GM21619 (cell line): ENCODE measurements around the gene MTA1.

Experiments
- ATAC-seq: cut with Tn5 transposase; IDR thresholded peaks from one replicate; pipeline ENCODE4 v1.9.1; 2021; ENCODE audit not compliant: unreplicated experiment

MTA1 gene

GRCh38 chr14:105442125-105442524, 22.5 kb downstream of the MTA1 start:
- ATAC-seq: no peak

DNA sequence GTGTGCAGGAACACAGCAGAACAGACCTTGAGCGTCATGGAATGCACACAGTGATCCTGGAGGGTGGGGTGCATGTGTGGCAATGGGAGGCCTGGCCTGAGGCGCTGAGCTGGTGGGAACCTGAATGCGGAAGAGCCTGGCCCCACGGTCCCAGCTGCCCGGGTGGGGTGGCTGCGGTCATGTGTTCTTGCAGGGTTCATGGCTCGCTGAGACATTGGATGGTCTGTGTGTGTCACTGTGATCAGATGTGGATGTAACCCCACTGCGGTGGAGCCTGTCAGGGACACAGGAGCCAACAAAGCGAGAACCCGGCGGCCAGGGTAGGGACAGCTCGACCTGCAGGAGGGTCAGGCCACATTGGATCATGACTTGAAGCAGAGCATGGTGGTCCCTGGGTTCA, 23.2 kb downstream of the MTA1 start:
- ATAC-seq: no peak

- no peak for ATAC-seq
Measured at GRCh38 chr14:105444859-105445258, 25.2 kb downstream of the MTA1 start.

GRCh38 chr14:105445290-105445689, 25.7 kb downstream of the MTA1 start:
- ATAC-seq: no peak

GRCh38 chr14:105445901-105446845, 26.5 kb downstream of the MTA1 start:
- no peak for ATAC-seq

DNA sequence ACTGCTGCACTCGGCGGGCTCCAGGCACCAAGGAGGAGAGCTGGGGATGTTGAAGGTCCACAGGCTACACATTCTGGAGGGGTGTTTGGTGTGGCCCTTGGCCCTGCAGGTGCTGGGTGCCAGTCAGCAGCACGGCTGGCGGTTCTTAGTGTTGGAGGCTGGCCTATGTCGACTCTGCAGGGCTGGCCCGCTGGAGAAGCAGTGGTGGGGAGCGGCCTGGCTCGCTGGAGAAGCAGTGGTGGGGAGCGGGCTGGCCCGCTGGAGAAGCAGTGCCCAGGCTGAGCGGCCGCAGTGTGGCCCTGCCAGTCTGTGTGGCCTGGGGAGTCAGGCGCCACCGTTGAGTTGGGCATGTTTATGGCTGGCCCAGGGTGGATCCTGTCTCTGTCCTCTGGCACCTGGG, 27.3 kb downstream of the MTA1 start:
- no peak for ATAC-seq

GRCh38 chr14:105447651-105448640, 28.3 kb downstream of the MTA1 start:
- no peak for ATAC-seq

- ATAC-seq: peak; percentile 48
Measured at GRCh38 chr14:105448706-105449111, 29.1 kb downstream of the MTA1 start.

DNA sequence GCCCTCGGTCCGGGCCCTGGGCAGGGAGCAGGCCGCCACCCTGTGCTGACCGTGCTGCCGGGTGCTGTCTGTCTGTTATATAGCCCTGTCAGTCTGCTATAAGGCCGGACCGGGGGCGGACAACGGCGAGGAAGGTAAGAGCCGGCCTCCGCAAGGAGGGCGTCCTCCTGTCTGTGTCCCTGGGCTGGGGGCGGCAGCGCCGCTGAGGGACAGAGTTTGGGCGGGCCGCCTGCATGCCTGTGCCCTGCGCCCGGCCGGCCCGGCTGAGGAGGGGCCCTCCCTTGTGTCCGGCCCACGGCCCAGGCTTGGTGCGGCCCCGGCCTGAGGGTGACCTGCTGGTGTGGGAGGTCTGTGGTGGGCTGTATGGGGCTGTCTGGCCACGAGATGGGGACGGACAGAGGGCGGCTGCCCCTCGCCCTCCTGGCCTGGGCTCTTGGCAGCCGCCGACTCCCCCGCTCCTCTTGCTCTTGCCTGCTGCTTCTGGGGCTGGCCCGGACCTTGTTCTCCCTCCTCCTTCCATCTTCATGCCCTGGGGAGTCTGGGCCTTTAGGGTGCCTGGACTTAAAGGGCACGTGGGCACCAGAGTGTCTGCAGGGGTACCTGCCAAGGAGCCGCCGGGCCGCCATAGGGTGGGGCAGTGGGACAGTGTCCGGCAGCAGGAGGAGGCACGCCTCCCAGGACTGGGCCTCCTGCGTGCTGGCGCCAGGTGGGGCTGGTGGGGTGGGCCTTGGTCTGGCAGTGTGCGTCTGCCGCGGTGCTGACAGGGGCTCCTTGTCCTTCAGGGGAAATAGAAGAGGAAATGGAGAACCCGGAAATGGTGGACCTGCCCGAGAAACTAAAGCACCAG, 29.9 kb downstream of the MTA1 start:
- ATAC-seq: no peak

GRCh38 chr14:105450123-105450505, 30.5 kb downstream of the MTA1 start:
- ATAC-seq: no peak

GRCh38 chr14:105450864-105451720, 31.5 kb downstream of the MTA1 start:
- no peak for ATAC-seq

- no peak for ATAC-seq
Measured at GRCh38 chr14:105452963-105453362, 33.3 kb downstream of the MTA1 start.

DNA sequence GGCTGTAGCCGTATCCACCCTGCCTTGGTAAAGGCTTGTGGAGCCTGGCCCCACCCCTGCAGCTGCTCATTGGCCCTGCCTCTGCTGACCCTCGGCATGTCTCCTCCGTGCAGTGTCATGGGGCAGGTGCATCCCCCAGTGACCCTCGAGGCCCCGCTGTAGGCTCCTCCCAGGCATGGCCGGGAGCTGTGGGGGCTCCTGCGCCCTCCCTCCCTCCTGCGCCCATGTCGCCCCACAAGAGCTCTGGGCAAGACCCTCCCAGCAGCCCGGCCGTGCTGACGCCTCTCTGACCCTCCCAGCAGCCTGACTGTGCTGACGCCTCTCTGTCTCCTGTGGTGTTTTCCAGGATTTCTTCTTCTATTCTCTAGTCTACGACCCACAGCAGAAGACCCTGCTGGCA, 34.2 kb downstream of the MTA1 start:
- ATAC-seq: no peak

GRCh38 chr14:105455086-105455640, 35.5 kb downstream of the MTA1 start:
- ATAC-seq: no peak

DNA sequence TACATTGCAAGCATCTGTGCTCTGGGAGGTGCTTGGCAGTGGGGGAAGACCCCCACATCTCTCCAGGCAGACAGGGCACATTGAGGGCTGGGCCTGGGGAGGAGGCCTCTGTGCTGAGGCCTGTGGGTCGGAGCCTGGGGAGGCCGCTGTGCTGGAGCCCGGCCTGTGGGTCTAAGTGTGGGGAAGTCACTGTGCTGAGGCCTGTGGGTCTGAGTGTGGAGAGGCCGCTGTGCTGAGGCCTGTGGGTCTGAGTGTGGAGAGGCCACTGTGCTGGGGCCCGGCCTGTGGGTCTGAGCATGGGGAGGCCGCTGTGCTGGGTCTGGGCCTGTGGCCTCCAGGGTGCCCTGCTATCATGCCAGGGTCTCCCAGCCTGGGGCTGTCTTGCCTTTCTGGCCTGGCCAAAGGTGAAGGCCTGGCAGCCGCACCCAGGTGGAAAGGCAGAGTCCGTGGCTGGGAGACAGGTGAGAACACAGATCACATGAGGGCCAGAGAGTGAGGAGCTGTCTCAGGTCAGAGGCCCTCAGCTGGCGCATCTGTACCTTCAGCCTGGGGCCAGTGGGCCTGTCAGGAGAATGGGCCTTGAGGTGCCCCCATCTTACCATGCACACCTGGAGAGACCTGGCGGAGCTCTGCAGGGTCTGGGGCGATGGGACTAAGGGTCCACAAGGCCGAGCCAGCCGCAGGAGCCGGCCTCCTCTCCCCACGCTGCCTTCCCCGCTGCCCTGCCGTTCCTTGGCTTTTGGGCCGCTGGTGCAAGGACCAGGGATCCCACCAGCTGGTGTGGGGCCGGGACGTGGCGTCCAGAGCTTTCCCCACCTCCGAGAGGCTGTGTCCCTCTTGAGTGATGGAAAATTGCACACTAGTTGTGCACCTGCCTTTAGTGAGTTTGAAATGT, 36.4 kb downstream of the MTA1 start:
- no peak for ATAC-seq

DNA sequence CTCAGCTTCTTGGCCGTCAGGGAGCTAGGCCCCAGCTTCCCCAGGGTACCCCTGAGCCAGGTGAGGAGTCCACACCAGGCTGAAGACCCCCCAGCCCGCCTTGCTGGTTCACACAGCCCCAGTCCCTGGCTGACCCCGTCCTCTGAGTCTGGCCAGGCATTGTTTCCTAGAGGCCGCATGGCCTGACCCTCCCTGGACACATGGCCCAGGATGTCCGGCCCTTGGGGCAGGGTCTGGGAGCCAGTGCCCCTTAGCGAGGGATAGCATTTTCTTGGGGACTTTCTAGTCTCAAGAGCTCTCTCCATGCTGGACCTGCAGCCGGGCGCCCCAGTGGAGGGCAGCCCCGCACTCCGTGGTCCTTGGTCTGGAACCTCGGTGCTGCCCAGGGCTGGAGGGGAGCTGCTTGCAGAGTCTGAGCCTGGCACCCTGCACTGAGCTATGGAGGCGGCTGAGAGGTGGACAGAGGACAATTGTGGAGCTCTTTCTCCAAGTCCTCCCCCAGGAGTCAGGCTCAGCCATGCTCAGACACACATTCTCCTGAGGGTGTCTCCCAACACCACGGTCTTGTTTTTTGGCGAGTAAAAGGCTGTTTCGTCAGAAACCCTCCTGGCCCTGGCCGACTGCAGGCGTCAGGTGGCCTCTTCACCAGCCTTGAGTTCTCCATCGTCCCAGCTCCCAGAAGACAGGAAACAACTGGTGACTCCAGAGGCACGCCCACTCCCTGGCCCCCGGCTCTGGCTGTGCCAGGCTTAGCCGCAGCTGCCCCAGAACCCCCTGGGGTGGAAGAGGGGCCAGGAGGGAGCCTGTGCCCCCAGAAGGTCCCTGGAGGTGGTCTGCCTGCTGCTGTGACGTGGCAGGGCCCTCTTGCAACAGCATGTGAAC, 37.4 kb downstream of the MTA1 start:
- no peak for ATAC-seq

DNA sequence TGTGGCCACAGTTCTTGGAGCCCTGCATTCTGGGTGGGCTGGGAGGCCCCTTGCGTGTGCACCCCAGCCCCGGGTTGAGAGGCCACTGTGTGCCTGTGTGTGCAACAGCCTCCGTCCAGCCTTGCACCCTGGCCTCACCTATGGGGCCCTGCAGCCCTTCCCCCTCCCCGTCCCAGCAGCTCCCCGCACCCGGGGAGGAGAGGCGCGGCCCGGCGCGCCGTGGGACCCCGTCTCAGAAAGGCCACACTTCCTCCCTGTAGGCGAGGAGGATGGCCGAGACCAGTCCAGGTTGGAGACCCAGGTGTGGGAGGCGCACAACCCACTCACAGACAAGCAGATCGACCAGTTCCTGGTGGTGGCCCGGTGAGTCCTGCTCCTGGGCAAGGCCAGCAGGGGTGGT, 38.4 kb downstream of the MTA1 start:
- no peak for ATAC-seq

DNA sequence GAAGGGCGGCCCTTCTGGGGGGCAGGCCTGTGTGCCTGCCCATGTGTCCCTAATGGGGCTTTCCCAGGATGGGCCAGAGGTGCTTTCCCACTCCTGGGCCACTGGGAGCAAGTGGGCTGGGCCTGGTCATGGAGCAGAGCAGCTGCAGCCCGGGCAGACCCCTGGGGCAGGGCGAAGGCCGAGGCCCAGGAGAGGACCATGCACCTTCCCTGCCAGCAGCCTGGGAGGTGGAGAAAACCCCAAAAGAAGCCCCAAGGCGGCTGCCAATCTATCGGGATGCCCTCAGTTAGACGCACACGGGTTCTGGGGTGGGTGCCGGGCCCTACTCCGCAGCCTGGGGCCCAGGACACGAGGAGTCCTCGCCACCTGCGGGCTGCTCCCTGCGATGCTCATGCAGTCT, 38.9 kb downstream of the MTA1 start:
- no peak for ATAC-seq
